Measurements from ENCODE around the gene CDH23. TPM values are rescaled to one million over a fixed set of nuclear protein-coding genes. Genes with fewer than 3 reads are reported as not detected.

CDH23 gene
- total RNA-seq, 1 experiment from 2014 or later, result 2.9 TPM

DNA sequence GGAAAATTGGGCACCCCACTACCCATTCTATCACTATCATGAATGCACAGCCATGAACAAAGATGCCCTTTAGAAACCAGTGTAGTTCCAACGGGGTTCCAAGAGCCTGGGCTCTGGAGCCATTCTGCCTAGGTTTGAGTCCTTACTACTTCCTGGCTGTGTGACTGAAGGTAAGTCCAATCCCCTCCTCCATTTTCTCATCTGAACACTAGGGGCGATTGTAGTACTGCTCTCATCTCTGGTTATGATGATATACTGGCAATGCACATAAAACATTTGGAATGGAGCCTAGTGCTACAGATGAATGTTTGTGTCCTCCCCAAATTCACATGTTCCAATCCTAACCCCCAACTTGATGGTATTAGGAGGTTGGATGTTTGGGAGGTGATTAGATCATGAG is 28.1 kb upstream of the CDH23 start (continued):
- TF ChIP-seq, protein P1, sequence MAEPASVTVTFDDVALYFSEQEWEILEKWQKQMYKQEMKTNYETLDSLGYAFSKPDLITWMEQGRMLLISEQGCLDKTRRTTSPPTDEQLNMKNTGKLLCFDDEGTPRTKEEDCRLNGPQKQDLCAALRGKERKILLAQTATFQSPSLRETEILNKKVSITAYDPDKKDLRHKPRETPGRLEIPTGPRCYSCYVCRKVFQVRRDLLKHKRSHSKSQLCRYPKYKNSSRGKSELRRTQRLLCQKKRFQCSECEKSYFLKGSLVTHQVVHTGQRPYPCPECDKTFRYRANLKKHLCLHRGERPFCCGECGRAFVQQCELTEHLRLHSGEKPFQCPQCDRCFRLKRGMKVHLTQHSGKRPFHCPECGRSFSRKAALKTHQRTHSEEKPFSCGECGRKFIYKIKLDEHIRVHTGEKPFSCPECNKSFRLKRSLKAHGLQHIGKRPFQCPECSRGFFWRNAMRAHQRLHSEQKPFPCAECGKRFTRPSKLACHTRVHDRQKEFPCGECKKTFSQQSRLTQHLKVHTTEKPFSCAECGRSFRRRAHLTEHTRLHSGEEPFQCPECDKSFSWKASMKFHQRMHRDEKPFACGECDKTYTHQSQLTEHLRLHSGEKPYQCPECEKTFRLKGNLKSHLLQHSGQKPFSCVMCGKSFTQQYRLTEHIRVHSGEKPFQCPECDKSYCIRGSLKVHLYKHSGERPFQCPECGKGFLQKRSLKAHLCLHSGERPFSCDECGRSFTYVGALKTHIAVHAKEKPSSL (CRISPR knock-in tag; conservative IDR thresholded peaks at IDR 0.05), result no peak
- TF ChIP-seq MYBL2 (CRISPR knock-in tag; IDR thresholded peaks at IDR 0.05), result no peak
- TF ChIP-seq NFE2L1 (CRISPR knock-in tag; IDR thresholded peaks at IDR 0.05), result no peak
- TF ChIP-seq, protein P2, sequence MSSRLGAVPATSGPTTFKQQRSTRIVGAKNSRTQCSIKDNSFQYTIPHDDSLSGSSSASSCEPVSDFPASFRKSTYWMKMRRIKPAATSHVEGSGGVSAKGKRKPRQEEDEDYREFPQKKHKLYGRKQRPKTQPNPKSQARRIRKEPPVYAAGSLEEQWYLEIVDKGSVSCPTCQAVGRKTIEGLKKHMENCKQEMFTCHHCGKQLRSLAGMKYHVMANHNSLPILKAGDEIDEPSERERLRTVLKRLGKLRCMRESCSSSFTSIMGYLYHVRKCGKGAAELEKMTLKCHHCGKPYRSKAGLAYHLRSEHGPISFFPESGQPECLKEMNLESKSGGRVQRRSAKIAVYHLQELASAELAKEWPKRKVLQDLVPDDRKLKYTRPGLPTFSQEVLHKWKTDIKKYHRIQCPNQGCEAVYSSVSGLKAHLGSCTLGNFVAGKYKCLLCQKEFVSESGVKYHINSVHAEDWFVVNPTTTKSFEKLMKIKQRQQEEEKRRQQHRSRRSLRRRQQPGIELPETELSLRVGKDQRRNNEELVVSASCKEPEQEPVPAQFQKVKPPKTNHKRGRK (CRISPR knock-in tag; IDR thresholded peaks at IDR 0.05; ENCODE audit: borderline replicate concordance), result no peak
- TF ChIP-seq FOXK1 (CRISPR knock-in tag; IDR thresholded peaks at IDR 0.05), result no peak
- no peak for TF ChIP-seq TP53 (CRISPR knock-in tag; IDR thresholded peaks at IDR 0.05)
- TF ChIP-seq PREB (CRISPR knock-in tag; IDR thresholded peaks at IDR 0.05; ENCODE audit: borderline replicate concordance), result no peak
- TF ChIP-seq, protein P3, sequence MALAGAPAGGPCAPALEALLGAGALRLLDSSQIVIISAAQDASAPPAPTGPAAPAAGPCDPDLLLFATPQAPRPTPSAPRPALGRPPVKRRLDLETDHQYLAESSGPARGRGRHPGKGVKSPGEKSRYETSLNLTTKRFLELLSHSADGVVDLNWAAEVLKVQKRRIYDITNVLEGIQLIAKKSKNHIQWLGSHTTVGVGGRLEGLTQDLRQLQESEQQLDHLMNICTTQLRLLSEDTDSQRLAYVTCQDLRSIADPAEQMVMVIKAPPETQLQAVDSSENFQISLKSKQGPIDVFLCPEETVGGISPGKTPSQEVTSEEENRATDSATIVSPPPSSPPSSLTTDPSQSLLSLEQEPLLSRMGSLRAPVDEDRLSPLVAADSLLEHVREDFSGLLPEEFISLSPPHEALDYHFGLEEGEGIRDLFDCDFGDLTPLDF (CRISPR knock-in tag; IDR thresholded peaks at IDR 0.05), result no peak
- TF ChIP-seq NR2C2 (CRISPR knock-in tag; IDR thresholded peaks at IDR 0.05), result no peak
- no peak for TF ChIP-seq IRF2 (CRISPR knock-in tag; IDR thresholded peaks at IDR 0.05; ENCODE audit: borderline replicate concordance, low read depth)
- no peak for TF ChIP-seq RELA (CRISPR knock-in tag; IDR thresholded peaks at IDR 0.05; ENCODE audit: borderline replicate concordance)
- no peak for TF ChIP-seq TEAD4 (CRISPR knock-in tag; IDR thresholded peaks at IDR 0.05)
- TF ChIP-seq SOX15 (CRISPR knock-in tag; IDR thresholded peaks at IDR 0.05), result no peak

GRCh38 chr10:71369602-71370001 is 27.1 kb upstream of the CDH23 start:
- CTCF ChIA-PET, result interaction anchor here (0.7 to 3.2 kb wide), 5 partner anchors 15 to 956 kb away, joined by 3 to 13 read pairs (median 3); partner anchors contain the start of gene SLC29A3
- H3K4me1 Mint-ChIP-seq, result no peaks in the 10 kb centered on the region
- no peaks in the 10 kb centered on the region for H3K36me3 Mint-ChIP-seq
- H3K27ac Mint-ChIP-seq, result no peak overlapping the region
- no peak for ATAC-seq
- no peaks in the 10 kb centered on the region for H3K9me3 Mint-ChIP-seq
- H3K4me3 Mint-ChIP-seq, result no peak overlapping the region
- TF ChIP-seq RELA (CRISPR knock-in tag; IDR thresholded peaks at IDR 0.05; ENCODE audit: borderline replicate concordance), result no peak
- TF ChIP-seq IRF1 (CRISPR knock-in tag; IDR thresholded peaks at IDR 0.05), result no peak
- TF ChIP-seq E2F4 (CRISPR knock-in tag; IDR thresholded peaks at IDR 0.05; ENCODE audit: borderline replicate concordance, low read depth), result no peak
- TF ChIP-seq, protein P4, sequence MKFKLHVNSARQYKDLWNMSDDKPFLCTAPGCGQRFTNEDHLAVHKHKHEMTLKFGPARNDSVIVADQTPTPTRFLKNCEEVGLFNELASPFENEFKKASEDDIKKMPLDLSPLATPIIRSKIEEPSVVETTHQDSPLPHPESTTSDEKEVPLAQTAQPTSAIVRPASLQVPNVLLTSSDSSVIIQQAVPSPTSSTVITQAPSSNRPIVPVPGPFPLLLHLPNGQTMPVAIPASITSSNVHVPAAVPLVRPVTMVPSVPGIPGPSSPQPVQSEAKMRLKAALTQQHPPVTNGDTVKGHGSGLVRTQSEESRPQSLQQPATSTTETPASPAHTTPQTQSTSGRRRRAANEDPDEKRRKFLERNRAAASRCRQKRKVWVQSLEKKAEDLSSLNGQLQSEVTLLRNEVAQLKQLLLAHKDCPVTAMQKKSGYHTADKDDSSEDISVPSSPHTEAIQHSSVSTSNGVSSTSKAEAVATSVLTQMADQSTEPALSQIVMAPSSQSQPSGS (CRISPR knock-in tag; IDR thresholded peaks at IDR 0.05; ENCODE audit: borderline replicate concordance, low read depth), result no peak
- TF ChIP-seq, protein P5, sequence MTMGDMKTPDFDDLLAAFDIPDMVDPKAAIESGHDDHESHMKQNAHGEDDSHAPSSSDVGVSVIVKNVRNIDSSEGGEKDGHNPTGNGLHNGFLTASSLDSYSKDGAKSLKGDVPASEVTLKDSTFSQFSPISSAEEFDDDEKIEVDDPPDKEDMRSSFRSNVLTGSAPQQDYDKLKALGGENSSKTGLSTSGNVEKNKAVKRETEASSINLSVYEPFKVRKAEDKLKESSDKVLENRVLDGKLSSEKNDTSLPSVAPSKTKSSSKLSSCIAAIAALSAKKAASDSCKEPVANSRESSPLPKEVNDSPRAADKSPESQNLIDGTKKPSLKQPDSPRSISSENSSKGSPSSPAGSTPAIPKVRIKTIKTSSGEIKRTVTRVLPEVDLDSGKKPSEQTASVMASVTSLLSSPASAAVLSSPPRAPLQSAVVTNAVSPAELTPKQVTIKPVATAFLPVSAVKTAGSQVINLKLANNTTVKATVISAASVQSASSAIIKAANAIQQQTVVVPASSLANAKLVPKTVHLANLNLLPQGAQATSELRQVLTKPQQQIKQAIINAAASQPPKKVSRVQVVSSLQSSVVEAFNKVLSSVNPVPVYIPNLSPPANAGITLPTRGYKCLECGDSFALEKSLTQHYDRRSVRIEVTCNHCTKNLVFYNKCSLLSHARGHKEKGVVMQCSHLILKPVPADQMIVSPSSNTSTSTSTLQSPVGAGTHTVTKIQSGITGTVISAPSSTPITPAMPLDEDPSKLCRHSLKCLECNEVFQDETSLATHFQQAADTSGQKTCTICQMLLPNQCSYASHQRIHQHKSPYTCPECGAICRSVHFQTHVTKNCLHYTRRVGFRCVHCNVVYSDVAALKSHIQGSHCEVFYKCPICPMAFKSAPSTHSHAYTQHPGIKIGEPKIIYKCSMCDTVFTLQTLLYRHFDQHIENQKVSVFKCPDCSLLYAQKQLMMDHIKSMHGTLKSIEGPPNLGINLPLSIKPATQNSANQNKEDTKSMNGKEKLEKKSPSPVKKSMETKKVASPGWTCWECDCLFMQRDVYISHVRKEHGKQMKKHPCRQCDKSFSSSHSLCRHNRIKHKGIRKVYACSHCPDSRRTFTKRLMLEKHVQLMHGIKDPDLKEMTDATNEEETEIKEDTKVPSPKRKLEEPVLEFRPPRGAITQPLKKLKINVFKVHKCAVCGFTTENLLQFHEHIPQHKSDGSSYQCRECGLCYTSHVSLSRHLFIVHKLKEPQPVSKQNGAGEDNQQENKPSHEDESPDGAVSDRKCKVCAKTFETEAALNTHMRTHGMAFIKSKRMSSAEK (CRISPR knock-in tag; IDR thresholded peaks at IDR 0.05; ENCODE audit: borderline replicate concordance), result no peak
- no peak for DNase-seq (ENCODE audit: low spot score)
- no peaks in the 10 kb centered on the region; the same call in 1 of the 2 replicates for H3K27me3 Mint-ChIP-seq (ENCODE audit: low read depth)
- POLR2A ChIA-PET, result no interaction called here

All from WTC11 (cell line).